ENCODE measurements around the gene ISG20L2. TPM values are rescaled to one million over a fixed set of nuclear protein-coding genes. Genes with fewer than 3 reads are reported as not detected.

Gene ISG20L2
- total RNA-seq, 1 experiment from 2014 or later = 41.7 TPM

- ChIA-PET POLR2A (interaction anchor here (0.6 kb wide), 1 partner anchor 19 kb away, joined by 3 read pairs; no protein-coding TSS in a partner anchor), RAD21 (ENCODE audit: low non-redundant PET in 1 of 2, low total read pairs in 2 of 2, uncharacterized antibody in 2 of 2, unreplicated experiment in 2 of 2) (no interaction called here), CTCF (interaction anchor here (1.1 to 1.9 kb wide), 4 partner anchors 9 to 180 kb away, joined by 3 to 8 read pairs (median 5); partner anchors contain the start of gene NTRK1)
- H3K36me3 ChIP-seq (ENCODE audit: control insufficient read depth in 1 of 2, insufficient read depth in 2 of 2, low read length in 2 of 2) = no peaks in the 10 kb centered on the region
- no peak overlapping the region for H2AFZ ChIP-seq (ENCODE audit: low read depth, low read length, poor library complexity, severe bottlenecking)
- H3K79me2 ChIP-seq (ENCODE audit: insufficient read depth, low read length) = no peaks in the 10 kb centered on the region
- no peak overlapping the region for H3K4me2 ChIP-seq (ENCODE audit: low read length)
- no peak overlapping the region for H3K27ac ChIP-seq (ENCODE audit: low read depth, low read length)
- no peak for TF ChIP-seq ZNF274 (IDR thresholded peaks at IDR 0.05; ENCODE audit: low read depth, low read length)
- no peak for TF ChIP-seq FOSL1 (IDR thresholded peaks at IDR 0.05; ENCODE audit: low read depth)
- no peak for TF ChIP-seq ZFX (IDR thresholded peaks at IDR 0.05)
- TF ChIP-seq RAD21 (IDR thresholded peaks at IDR 0.05; ENCODE audit: low read depth) = no peak
- TF ChIP-seq JUND (IDR thresholded peaks at IDR 0.05) = no peak
- TF ChIP-seq SIN3A (IDR thresholded peaks at IDR 0.05; ENCODE audit: low read depth) = no peak
- no peak for TF ChIP-seq CBX3 (IDR thresholded peaks at IDR 0.05; ENCODE audit: low read depth)
- TF ChIP-seq ATF3 (IDR thresholded peaks at IDR 0.05) = no peak
- TF ChIP-seq POLR2A (IDR thresholded peaks at IDR 0.05; ENCODE audit: borderline replicate concordance, extremely low read depth, insufficient read depth, insufficient read length) = no peak
- no peak for TF ChIP-seq YY1 (IDR thresholded peaks at IDR 0.05; ENCODE audit: extremely low read depth, insufficient replicate concordance, low read depth, low read length)
- TF ChIP-seq EZH2 (IDR thresholded peaks at IDR 0.05) = no peak
- TF ChIP-seq TCF7L2 (IDR thresholded peaks at IDR 0.05; ENCODE audit: borderline replicate concordance, extremely low read depth, insufficient read depth, insufficient read length) = no peak
- no peak for TF ChIP-seq CTCF (IDR thresholded peaks at IDR 0.05 in 2 of 3, conservative IDR thresholded peaks at IDR 0.05 in 1 of 3; ENCODE audit: borderline replicate concordance in 1 of 3, insufficient read depth in 1 of 3, low read depth in 2 of 3, low read length in 2 of 3)
- TF ChIP-seq SRF (IDR thresholded peaks at IDR 0.05; ENCODE audit: low read depth) = no peak
- no peak for TF ChIP-seq MAX (IDR thresholded peaks at IDR 0.05)
- no peak for TF ChIP-seq EGR1 (IDR thresholded peaks at IDR 0.05; ENCODE audit: low read depth)
- no peak for TF ChIP-seq CEBPB (IDR thresholded peaks at IDR 0.05; ENCODE audit: low read depth)
- no peak for TF ChIP-seq REST (IDR thresholded peaks at IDR 0.05; ENCODE audit: low read depth)
- no peak for TF ChIP-seq SP1 (IDR thresholded peaks at IDR 0.05; ENCODE audit: low read depth)
- H3K27me3 ChIP-seq (ENCODE audit: insufficient read depth, low read length) = no peaks in the 10 kb centered on the region
- H3K4me1 ChIP-seq (ENCODE audit: control insufficient read depth in 1 of 2, insufficient read depth in 2 of 2, low read length in 2 of 2) = peaks cover 20 to 43% of the 10 kb centered on the region in 2 experiments
- H4K20me1 ChIP-seq (ENCODE audit: insufficient read depth) = no peaks in the 10 kb centered on the region
- no peaks in the 10 kb centered on the region for H3K9me2 ChIP-seq (ENCODE audit: insufficient read depth)
- H3K9ac ChIP-seq (ENCODE audit: low read length) = no peak overlapping the region
- no peaks in the 10 kb centered on the region for H3K9me3 ChIP-seq (ENCODE audit: control insufficient read depth in 1 of 2, insufficient read depth in 1 of 2, low read depth in 1 of 2, low read length in 2 of 2)
- ATAC-seq = no peak
- DNase-seq (ENCODE audit: low read depth, low spot score) = no peak
- BruUV-seq (replicated peaks) = no TSS peak
- intact Hi-C loops (cut with micrococcal nuclease) = no loop called here
- no peak overlapping the region for H3K4me3 ChIP-seq (replicated peaks in 1 of 2; ENCODE audit: low read depth in 1 of 2, low read length in 2 of 2)
Observed at GRCh38 chr1:156680056-156680455, 48.5 kb downstream of the ISG20L2 start.

Measured in HCT116 (cell line).